ENCODE data around the gene KLHL13. TPM values are rescaled to one million over a fixed set of nuclear protein-coding genes. Genes with fewer than 3 reads are reported as not detected.
A peak's percentile ranks its signal among the peaks of the same experiment; 100 is the strongest.

Gene KLHL13
- total and polyA plus RNA-seq, 10 of the 15 experiments (the other 5 are each of a cell fraction or from before 2014, with no cell fraction given), result 8.2 to 34.1 (median 13.8) TPM

GRCh38 chrX:117860517-117860916 is 256.1 kb downstream of the KLHL13 start:
- RAD21 ChIA-PET (ENCODE audit: unreplicated experiment), result no interaction called here
- no peaks in the 10 kb centered on the region for H4K20me1 ChIP-seq (ENCODE audit: control insufficient read depth, insufficient read depth)
- FAIRE-seq (no peak), ATAC-seq (no peak), DNase-seq (ENCODE audit: low read depth, low spot score) (no peak)
- CTCF ChIA-PET, result interaction anchor here (1.0 kb wide), 1 partner anchor 12 kb away, joined by 3 read pairs; no protein-coding TSS in a partner anchor
- POLR2A ChIA-PET, result no interaction called here
- no peak overlapping the region for H3K4me3 ChIP-seq
- no peaks in the 10 kb centered on the region for H3K9me3 ChIP-seq (replicated peaks; ENCODE audit: control insufficient read depth, insufficient read depth, low read length)
- no peaks in the 10 kb centered on the region for H3K36me3 ChIP-seq (ENCODE audit: control insufficient read depth in 2 of 2, insufficient read depth in 2 of 2, low read length in 1 of 2)
- in situ Hi-C loops (cut with MboI) (no loop called here), intact Hi-C loops (cut with micrococcal nuclease; ENCODE audit: unreplicated experiment) (no loop called here)
- no peaks in the 10 kb centered on the region for H3K79me2 ChIP-seq (ENCODE audit: control insufficient read depth, insufficient read depth, low read length)
- H3K4me2 ChIP-seq (ENCODE audit: control insufficient read depth, insufficient read depth), result no peak overlapping the region
- H3K4me1 ChIP-seq (ENCODE audit: control insufficient read depth, insufficient read depth, low read length), result no peaks in the 10 kb centered on the region
- WGBS (ENCODE audit: insufficient coverage, insufficient replicate concordance, low lambda C conversion rate, missing lambda C conversion rate), result 3% methylated on average over 1 of the region's 1 CpG
- no TSS peak for BruUV-seq (replicated peaks)
- H3K9ac ChIP-seq (ENCODE audit: control insufficient read depth, insufficient read depth, low read length), result no peak overlapping the region
- no peak overlapping the region for H2AFZ ChIP-seq (ENCODE audit: control insufficient read depth, low read depth, low read length)
- no peaks in the 10 kb centered on the region for H3K27me3 ChIP-seq (replicated peaks in 1 of 2; ENCODE audit: control insufficient read depth in 2 of 2, insufficient read depth in 2 of 2, low read length in 1 of 2)
- TF ChIP-seq ATF7 (IDR thresholded peaks at IDR 0.05; ENCODE audit: low read depth) (no peak), IKZF2 (IDR thresholded peaks at IDR 0.05) (no peak), POLR2AphosphoS2 (IDR thresholded peaks at IDR 0.05; ENCODE audit: low read depth, low read length) (no peak), FOXM1 (IDR thresholded peaks at IDR 0.05; ENCODE audit: low read depth, low read length) (no peak), CHD2 (IDR thresholded peaks at IDR 0.05; ENCODE audit: borderline replicate concordance, low read depth, low read length) (no peak), RB1 (IDR thresholded peaks at IDR 0.05; ENCODE audit: borderline replicate concordance) (no peak), NFIC (IDR thresholded peaks at IDR 0.05; ENCODE audit: low read depth, low read length) (no peak)
- TF ChIP-seq, protein P1, sequence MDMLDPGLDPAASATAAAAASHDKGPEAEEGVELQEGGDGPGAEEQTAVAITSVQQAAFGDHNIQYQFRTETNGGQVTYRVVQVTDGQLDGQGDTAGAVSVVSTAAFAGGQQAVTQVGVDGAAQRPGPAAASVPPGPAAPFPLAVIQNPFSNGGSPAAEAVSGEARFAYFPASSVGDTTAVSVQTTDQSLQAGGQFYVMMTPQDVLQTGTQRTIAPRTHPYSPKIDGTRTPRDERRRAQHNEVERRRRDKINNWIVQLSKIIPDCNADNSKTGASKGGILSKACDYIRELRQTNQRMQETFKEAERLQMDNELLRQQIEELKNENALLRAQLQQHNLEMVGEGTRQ (IDR thresholded peaks at IDR 0.05; ENCODE audit: borderline replicate concordance, low read depth, low read length), result no peak
- no peak overlapping the region for H3K27ac ChIP-seq (ENCODE audit: control insufficient read depth, insufficient read depth)
- SMC1A ChIA-PET (ENCODE audit: uncharacterized antibody, unreplicated experiment), result no interaction called here

DNA sequence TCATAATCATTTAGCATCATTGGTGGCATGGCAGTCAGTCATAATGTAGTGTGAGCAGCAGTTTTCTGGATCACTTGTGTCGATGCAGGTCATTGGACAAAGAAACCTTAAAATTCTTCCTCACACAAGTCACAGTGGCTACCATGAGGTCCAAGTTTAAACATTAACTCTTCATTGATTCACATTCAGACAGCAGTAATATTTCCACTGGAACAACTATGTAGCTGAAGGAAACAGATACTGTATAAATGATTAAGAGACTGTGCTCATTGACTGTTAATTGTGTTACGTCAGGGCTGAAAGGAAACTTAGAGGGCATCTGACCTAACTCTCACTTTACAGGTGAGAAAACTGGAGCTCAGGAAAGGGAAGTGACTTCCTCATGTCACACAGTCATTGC is 261.8 kb downstream of the KLHL13 start:
- Histone ChIP-seq H3K79me2 (ENCODE audit: control insufficient read depth, insufficient read depth, low read length) (no peaks in the 10 kb centered on the region), H3K4me2 (ENCODE audit: control insufficient read depth, insufficient read depth) (no peak overlapping the region), H3K4me1 (ENCODE audit: control insufficient read depth, insufficient read depth, low read length) (no peaks in the 10 kb centered on the region), H3K27me3 (replicated peaks in 1 of 2; ENCODE audit: control insufficient read depth in 2 of 2, insufficient read depth in 2 of 2, low read length in 1 of 2) (no peaks in the 10 kb centered on the region), H2AFZ (ENCODE audit: control insufficient read depth, low read depth, low read length) (no peak overlapping the region), H3K27ac (ENCODE audit: control insufficient read depth, insufficient read depth) (no peak overlapping the region), H3K9me3 (replicated peaks; ENCODE audit: control insufficient read depth, insufficient read depth, low read length) (no peaks in the 10 kb centered on the region), H3K4me3 (no peak overlapping the region), H3K36me3 (ENCODE audit: control insufficient read depth in 2 of 2, insufficient read depth in 2 of 2, low read length in 1 of 2) (no peaks in the 10 kb centered on the region), H3K9ac (ENCODE audit: control insufficient read depth, insufficient read depth, low read length) (no peak overlapping the region), H4K20me1 (ENCODE audit: control insufficient read depth, insufficient read depth) (no peaks in the 10 kb centered on the region)
- DNase-seq (ENCODE audit: low read depth, low spot score) (no peak), FAIRE-seq (no peak), ATAC-seq (peak; percentile 23; the same call in 2 of the 3 replicates)
- in situ Hi-C loops (cut with MboI), result no loop called here
- no TSS peak for BruUV-seq (replicated peaks)
- POLR2A ChIA-PET, result no interaction called here
- WGBS (ENCODE audit: insufficient coverage, insufficient replicate concordance, low lambda C conversion rate, missing lambda C conversion rate), result 18% methylated on average over 2 of the region's 2 CpGs
- TF ChIP-seq, protein P2, sequence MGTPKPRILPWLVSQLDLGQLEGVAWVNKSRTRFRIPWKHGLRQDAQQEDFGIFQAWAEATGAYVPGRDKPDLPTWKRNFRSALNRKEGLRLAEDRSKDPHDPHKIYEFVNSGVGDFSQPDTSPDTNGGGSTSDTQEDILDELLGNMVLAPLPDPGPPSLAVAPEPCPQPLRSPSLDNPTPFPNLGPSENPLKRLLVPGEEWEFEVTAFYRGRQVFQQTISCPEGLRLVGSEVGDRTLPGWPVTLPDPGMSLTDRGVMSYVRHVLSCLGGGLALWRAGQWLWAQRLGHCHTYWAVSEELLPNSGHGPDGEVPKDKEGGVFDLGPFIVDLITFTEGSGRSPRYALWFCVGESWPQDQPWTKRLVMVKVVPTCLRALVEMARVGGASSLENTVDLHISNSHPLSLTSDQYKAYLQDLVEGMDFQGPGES (IDR thresholded peaks at IDR 0.05), result no peak
- TF ChIP-seq CREB1 (IDR thresholded peaks at IDR 0.05; ENCODE audit: low read depth), result no peak
- TF ChIP-seq SUZ12 (IDR thresholded peaks at IDR 0.05; ENCODE audit: unreplicated experiment), result no peak
- no peak for TF ChIP-seq SREBF1 (IDR thresholded peaks at IDR 0.05; ENCODE audit: low read length)
- TF ChIP-seq GABPA (IDR thresholded peaks at IDR 0.05; ENCODE audit: low read depth), result no peak
- SMC1A ChIA-PET (ENCODE audit: uncharacterized antibody, unreplicated experiment), result no interaction called here
- RAD21 ChIA-PET (ENCODE audit: unreplicated experiment), result no interaction called here
- CTCF ChIA-PET, result no interaction called here
- intact Hi-C loops (cut with micrococcal nuclease; ENCODE audit: unreplicated experiment), result no loop called here

Data from GM12878 (cell line).